ENCODE data around the gene TMEM63B. TPM values are rescaled to one million over a fixed set of nuclear protein-coding genes. Genes with fewer than 3 reads are reported as not detected.

Gene TMEM63B
- total RNA-seq, 2 donors from 2014 or later = 7.6 to 11.9 TPM

GRCh38 chr6:44162876-44163625 lies 35.7 kb downstream of the TMEM63B start:
- WGBS, 2 donors = 40 to 66% methylated on average over 3 to 8 of the region's 8 CpGs
- ATAC-seq = peak; percentile 90

GRCh38 chr6:44166116-44166515 lies 38.8 kb downstream of the TMEM63B start:
- intact Hi-C loops (cut with DNase I) = no loop called here
- TF ChIP-seq POLR2A (IDR thresholded peaks at IDR 0.05) = no peak
- no peak for TF ChIP-seq CTCF (IDR thresholded peaks at IDR 0.05)

More at GRCh38 chr6:44162876-44163625, 35.7 kb downstream of the TMEM63B start:
- H3K36me3 ChIP-seq (replicated peaks in 1 of 2; ENCODE audit: insufficient read depth in 1 of 2, low read depth in 2 of 2) = no peaks in the 10 kb centered on the region
- H3K9me3 ChIP-seq = no peaks in the 10 kb centered on the region
- intact Hi-C loops (cut with DNase I) = no loop called here
- no peak overlapping the region for H3K4me3 ChIP-seq
- H3K27ac ChIP-seq = peak overlapping the region; percentile 53 to 69 (median 57)
- no peaks in the 10 kb centered on the region for H3K27me3 ChIP-seq
- DNase-seq = peak; percentile 45 to 72 (median 66)
- TF ChIP-seq CTCF (IDR thresholded peaks at IDR 0.05) (no peak), POLR2A (IDR thresholded peaks at IDR 0.05) (no peak)
- H3K4me1 ChIP-seq = peaks cover 36% of the 10 kb centered on the region

GRCh38 chr6:44166591-44167184 lies 39.3 kb downstream of the TMEM63B start:
- whole genome bisulfite sequencing, 2 donors = 42 to 71% methylated on average over 10 to 15 of the region's 16 CpGs
- Histone ChIP-seq H3K4me3 (no peak overlapping the region), H3K4me1 (peaks cover 19% of the 10 kb centered on the region), H3K9me3 (no peaks in the 10 kb centered on the region), H3K36me3 (replicated peaks in 1 of 2; ENCODE audit: insufficient read depth in 1 of 2, low read depth in 2 of 2) (no peaks in the 10 kb centered on the region), H3K27me3 (no peaks in the 10 kb centered on the region), H3K27ac (no peak overlapping the region)
- intact Hi-C loops (cut with DNase I) = no loop called here
- DNase-seq (no peak), ATAC-seq (no peak)
- TF ChIP-seq CTCF (IDR thresholded peaks at IDR 0.05) = no peak
- no peak for TF ChIP-seq POLR2A (IDR thresholded peaks at IDR 0.05)

More at GRCh38 chr6:44166116-44166515, 38.8 kb downstream of the TMEM63B start:
- Histone ChIP-seq H3K36me3 (replicated peaks in 1 of 2; ENCODE audit: insufficient read depth in 1 of 2, low read depth in 2 of 2) (no peaks in the 10 kb centered on the region), H3K27ac (no peak overlapping the region), H3K4me3 (no peak overlapping the region), H3K27me3 (no peaks in the 10 kb centered on the region), H3K4me1 (peaks cover 25% of the 10 kb centered on the region), H3K9me3 (no peaks in the 10 kb centered on the region)
- ATAC-seq = no peak
- 63 to 65% methylated on average over 7 of the region's 7 CpGs for WGBS, 2 donors
- DNase-seq = no peak

GRCh38 chr6:44167567-44167966 lies 40.2 kb downstream of the TMEM63B start:
- no peak for ATAC-seq
- Histone ChIP-seq H3K27me3 (no peaks in the 10 kb centered on the region), H3K27ac (no peak overlapping the region), H3K4me1 (peaks cover 11% of the 10 kb centered on the region), H3K4me3 (no peak overlapping the region), H3K9me3 (no peaks in the 10 kb centered on the region), H3K36me3 (replicated peaks in 1 of 2; ENCODE audit: insufficient read depth in 1 of 2, low read depth in 2 of 2) (no peaks in the 10 kb centered on the region)
- no peak for DNase-seq
- intact Hi-C loops (cut with DNase I) = no loop called here
- 100% methylated on average over 1 of the region's 1 CpG for WGBS, 2 donors
- TF ChIP-seq CTCF (IDR thresholded peaks at IDR 0.05) (no peak), POLR2A (IDR thresholded peaks at IDR 0.05) (no peak)
